Epithelial cell of proximal tubule (primary cell): ENCODE measurements around the gene PPP2R5A. TPM values are rescaled to one million over a fixed set of nuclear protein-coding genes. Genes with fewer than 3 reads are reported as not detected.
"Not testable (repeated sequence)": the region's sequence is repeated elsewhere in the genome, so short reads cannot be mapped to it uniquely, and the experiment has no call there.

Source experiments
- DNase-seq: peaks from one replicate; pipeline ENCODE4 v3.0.0-alpha.2; 2011; ENCODE audit warnings: low read depth
- H3K4me3 ChIP-seq: 2 replicates; pipeline ENCODE4 v1.5.1; 2011; ENCODE audit warnings: low read depth, mild to moderate bottlenecking, low read length
- CTCF ChIP-seq: conservative IDR thresholded peaks from 2 replicates; pipeline ENCODE4 v1.5.1; 2012; ENCODE audit warnings: low read depth, mild to moderate bottlenecking, low read length
- total RNA-seq: library from RNA; depleted of rRNA; stranded (reverse); fragments of >200 nt; gene quantifications from 2 replicates; pipeline ENCODE4 v1.2.3, GENCODE V29; 2015

PPP2R5A gene
- total RNA-seq, 1 donor from 2014 or later = 31.2 TPM

GRCh38 chr1:212295579-212295978, 10.4 kb downstream of the PPP2R5A start:
- no peak overlapping the region for H3K4me3 ChIP-seq
- no peak for TF ChIP-seq CTCF
- no peak for DNase-seq

GRCh38 chr1:212297338-212297737, 12.1 kb downstream of the PPP2R5A start:
- no peak overlapping the region for H3K4me3 ChIP-seq
- no peak for DNase-seq
- no peak for TF ChIP-seq CTCF

- no peak for DNase-seq
- no peak overlapping the region for H3K4me3 ChIP-seq
- no peak for TF ChIP-seq CTCF
Measured at GRCh38 chr1:212301580-212301979, 16.4 kb downstream of the PPP2R5A start.

- no peak overlapping the region for H3K4me3 ChIP-seq
- DNase-seq = no peak
- TF ChIP-seq CTCF = no peak
Measured at GRCh38 chr1:212302745-212303383, 17.7 kb downstream of the PPP2R5A start.

GRCh38 chr1:212305342-212305741, 20.1 kb downstream of the PPP2R5A start:
- DNase-seq = no peak
- no peak for TF ChIP-seq CTCF
- H3K4me3 ChIP-seq = no peak overlapping the region

GRCh38 chr1:212305984-212306452, 20.8 kb downstream of the PPP2R5A start:
- DNase-seq, H3K4me3 ChIP-seq: not testable (repeated sequence)

GRCh38 chr1:212309967-212310366, 24.8 kb downstream of the PPP2R5A start:
- H3K4me3 ChIP-seq = no peak overlapping the region
- TF ChIP-seq CTCF = no peak
- DNase-seq = no peak

- H3K4me3 ChIP-seq = no peak overlapping the region
- DNase-seq = no peak
- no peak for TF ChIP-seq CTCF
Measured at GRCh38 chr1:212310383-212310782, 25.2 kb downstream of the PPP2R5A start.
